SK-N-MC (cell line): ENCODE measurements around the gene NANOS3.

ENCODE experiments used
- DNase-seq: peaks from one replicate; pipeline ENCODE4 v3.0.0-alpha.2; 2011; ENCODE audit warnings: low read depth, low spot score
- H3K27ac ChIP-seq: fragments of 200-600 bp; sonication (generic); 2 replicates; pipeline ENCODE4 v1.5.1; 2016; ENCODE audit warnings: mixed run types
- H3K36me3 ChIP-seq: fragments of 200-600 bp; sonication (generic); 2 replicates; pipeline ENCODE4 v1.6.1; 2017; ENCODE audit warnings: antibody characterized with exemption, low read length, mixed read lengths; ENCODE audit not compliant: insufficient read depth
- H3K4me3 ChIP-seq: fragments of 200-600 bp; sonication (generic); 2 replicates; pipeline ENCODE4 v1.5.1; 2016
- H3K9ac ChIP-seq: fragments of 200-600 bp; sonication (generic); 2 replicates; pipeline ENCODE4 v1.8.0; 2017; ENCODE audit warnings: mixed run types, mixed read lengths; ENCODE audit not compliant: insufficient read length
- H3K9me3 ChIP-seq: fragments of 200-600 bp; sonication (generic); 2 replicates; pipeline ENCODE4 v1.6.1; 2017; ENCODE audit warnings: low read depth, mild to moderate bottlenecking, antibody characterized with exemption, low read length, moderate library complexity, mixed read lengths
- EZH2 ChIP-seq: fragments of 200-600 bp; sonication (generic); IDR thresholded peaks from one replicate; pipeline ENCODE4 v1.6.1; 2017; ENCODE audit warnings: antibody characterized with exemption
- FOXP2 ChIP-seq: optimal IDR thresholded peaks from 2 replicates; pipeline ENCODE3; 2011; ENCODE audit warnings: mild to moderate bottlenecking, moderate library complexity; ENCODE audit not compliant: insufficient read depth; ENCODE audit errors: extremely low read length, control extremely low read depth
- POLR2AphosphoS5 ChIP-seq: IDR thresholded peaks from 2 replicates; pipeline ENCODE4 v1.6.1; 2012; ENCODE audit warnings: mild to moderate bottlenecking, low read depth, low read length, borderline replicate concordance

The NANOS3 gene

DNA sequence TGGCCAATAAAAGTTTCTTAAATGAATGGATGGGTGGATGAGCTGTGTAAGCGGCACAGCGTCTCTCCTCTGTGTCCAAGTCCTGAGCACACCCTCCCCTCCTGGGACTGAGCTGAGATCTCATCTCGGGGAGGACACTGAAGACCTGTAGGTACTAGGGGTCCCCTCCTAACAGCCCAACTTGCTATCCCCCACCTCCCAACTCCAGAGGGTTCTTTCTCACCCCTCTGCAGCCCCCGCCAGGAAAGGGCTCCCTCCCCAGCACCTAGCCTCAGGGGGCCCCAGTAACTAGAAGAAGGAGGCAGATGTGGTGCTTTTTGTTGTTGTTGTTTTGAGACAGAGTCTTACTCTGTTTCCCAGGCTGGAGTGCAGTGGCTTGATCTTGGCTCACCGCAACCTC is 1.1 kb upstream of the NANOS3 start:
- Histone ChIP-seq H3K9me3 (no peaks in the 10 kb centered on the region), H3K9ac (no peak overlapping the region), H3K36me3 (no peaks in the 10 kb centered on the region), H3K27ac (no peak overlapping the region), H3K4me3 (no peak overlapping the region)
- TF ChIP-seq EZH2 = no peak
- TF ChIP-seq FOXP2 = no peak
- no peak for TF ChIP-seq POLR2AphosphoS5
- DNase-seq = no peak

DNA sequence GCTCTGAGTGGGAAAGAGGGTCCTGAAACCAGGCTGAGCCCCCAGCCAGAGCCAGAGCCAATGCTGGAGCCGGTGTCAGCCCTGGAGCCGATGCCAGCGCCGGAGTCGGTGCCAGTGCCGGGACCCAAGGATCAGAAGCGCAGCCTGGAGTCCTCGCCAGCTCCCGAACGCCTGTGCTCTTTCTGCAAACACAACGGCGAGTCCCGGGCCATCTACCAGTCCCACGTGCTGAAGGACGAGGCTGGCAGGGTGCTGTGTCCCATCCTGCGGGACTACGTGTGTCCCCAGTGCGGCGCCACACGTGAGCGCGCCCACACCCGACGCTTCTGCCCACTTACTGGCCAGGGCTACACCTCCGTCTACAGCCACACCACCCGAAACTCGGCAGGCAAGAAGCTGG is 369 bp downstream of the NANOS3 start:
- Histone ChIP-seq H3K36me3 (no peaks in the 10 kb centered on the region), H3K27ac (no peak overlapping the region), H3K9me3 (no peaks in the 10 kb centered on the region), H3K4me3 (no peak overlapping the region), H3K9ac (no peak overlapping the region)
- no peak for DNase-seq
- TF ChIP-seq FOXP2 = no peak
- no peak for TF ChIP-seq EZH2
- no peak for TF ChIP-seq POLR2AphosphoS5

GRCh38 chr19:13880059-13881043 is 3.4 kb downstream of the NANOS3 start:
- peak overlapping the region; percentile 42 for H3K9ac ChIP-seq
- no peaks in the 10 kb centered on the region for H3K9me3 ChIP-seq
- TF ChIP-seq POLR2AphosphoS5 (peak; percentile 15; the same call in 1 of the 2 replicates), EZH2 (no peak), FOXP2 (peak; percentile 20)
- peak overlapping the region; percentile 55 for H3K27ac ChIP-seq
- no peaks in the 10 kb centered on the region for H3K36me3 ChIP-seq
- peak; percentile 55 for DNase-seq
- H3K4me3 ChIP-seq = peak overlapping the region; percentile 63

GRCh38 chr19:13881251-13881691 is 4.3 kb downstream of the NANOS3 start:
- TF ChIP-seq FOXP2 = no peak
- no peak for TF ChIP-seq POLR2AphosphoS5
- no peak for TF ChIP-seq EZH2
- H3K4me3 ChIP-seq = no peak overlapping the region
- H3K9ac ChIP-seq = no peak overlapping the region
- H3K9me3 ChIP-seq = no peaks in the 10 kb centered on the region
- no peak for DNase-seq
- no peak overlapping the region for H3K27ac ChIP-seq
- H3K36me3 ChIP-seq = no peaks in the 10 kb centered on the region

GRCh38 chr19:13881692-13882418 is 4.9 kb downstream of the NANOS3 start:
- no peak for DNase-seq
- Histone ChIP-seq H3K9ac (no peak overlapping the region), H3K9me3 (no peaks in the 10 kb centered on the region), H3K4me3 (no peak overlapping the region), H3K27ac (peak overlapping the region; percentile 42; the same call in 1 of the 2 replicates), H3K36me3 (no peaks in the 10 kb centered on the region)
- no peak for TF ChIP-seq POLR2AphosphoS5

DNA sequence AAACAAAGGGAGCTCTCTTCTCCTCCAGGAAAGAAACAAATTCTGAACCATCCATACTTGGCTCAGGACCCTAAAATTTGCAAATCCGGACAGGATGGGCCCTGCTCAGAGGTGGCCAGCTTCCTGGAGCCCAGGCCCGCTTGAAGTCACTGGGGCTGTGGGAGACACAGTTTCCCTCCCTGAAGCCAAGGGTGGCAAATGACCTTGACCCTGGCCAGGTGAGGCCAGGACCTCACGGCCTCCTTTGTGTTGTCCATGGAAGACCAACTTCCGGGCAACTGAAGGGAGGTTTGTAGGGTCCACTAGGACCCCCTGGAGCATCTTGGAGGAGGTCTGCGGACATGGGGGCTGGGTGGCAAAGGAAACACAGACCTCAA is 5.5 kb downstream of the NANOS3 start:
- Histone ChIP-seq H3K27ac (peak overlapping the region; percentile 42; the same call in 1 of the 2 replicates), H3K9ac (no peak overlapping the region), H3K4me3 (no peak overlapping the region), H3K9me3 (no peaks in the 10 kb centered on the region), H3K36me3 (no peaks in the 10 kb centered on the region)
- DNase-seq = no peak
- TF ChIP-seq EZH2 (no peak), POLR2AphosphoS5 (no peak), FOXP2 (no peak)

DNA sequence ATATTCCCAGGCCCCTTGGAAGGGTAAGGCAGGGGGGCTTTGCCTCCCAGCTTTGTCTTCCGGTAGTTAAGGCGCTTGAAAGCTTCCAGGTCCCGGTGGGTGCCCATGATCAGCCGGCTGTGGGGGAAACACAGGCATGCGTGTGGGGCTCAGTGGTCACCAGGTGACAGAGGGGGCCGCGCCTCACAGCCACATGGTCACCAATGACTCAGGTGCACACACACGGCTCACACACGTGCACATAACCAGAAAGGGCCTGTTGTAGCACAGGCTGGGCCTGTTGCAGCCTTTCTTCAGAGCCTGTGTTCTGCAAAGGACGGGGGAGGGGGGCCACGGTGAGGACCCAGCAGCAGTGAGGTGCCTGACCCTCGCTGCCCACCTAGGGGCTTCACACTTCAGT is 5.9 kb downstream of the NANOS3 start:
- H3K27ac ChIP-seq = no peak overlapping the region

GRCh38 chr19:13883516-13884064 is 6.7 kb downstream of the NANOS3 start:
- H3K9me3 ChIP-seq = no peaks in the 10 kb centered on the region
- H3K9ac ChIP-seq = no peak overlapping the region
- DNase-seq = no peak
- no peak overlapping the region for H3K4me3 ChIP-seq
- no peak for TF ChIP-seq FOXP2
- TF ChIP-seq POLR2AphosphoS5 = no peak
- TF ChIP-seq EZH2 = no peak
- no peaks in the 10 kb centered on the region for H3K36me3 ChIP-seq
- H3K27ac ChIP-seq = no peak overlapping the region

More for the DNA sequence above, 5.9 kb downstream of the NANOS3 start:
- H3K36me3 ChIP-seq = no peaks in the 10 kb centered on the region
- H3K9me3 ChIP-seq = no peaks in the 10 kb centered on the region
- no peak overlapping the region for H3K9ac ChIP-seq
- TF ChIP-seq FOXP2 (no peak), EZH2 (no peak), POLR2AphosphoS5 (no peak)
- H3K4me3 ChIP-seq = no peak overlapping the region
- DNase-seq = no peak
